ENCODE results near the gene NNMT. TPM values are rescaled to one million over a fixed set of nuclear protein-coding genes. Genes with fewer than 3 reads are reported as not detected.

NNMT gene
- total RNA-seq, 1 donor from 2014 or later, result 375 TPM

GRCh38 chr11:114284021-114284420 lies 12.2 kb upstream of the NNMT start:
- no peak for TF ChIP-seq CTCF (IDR thresholded peaks at IDR 0.05)
- Mint-ChIP-seq H3K27me3 (ENCODE audit: low read depth) (no peaks in the 10 kb centered on the region), H3K27ac (ENCODE audit: unreplicated experiment) (no peak overlapping the region), H3K4me1 (ENCODE audit: low read depth) (peaks cover 31% of the 10 kb centered on the region), H3K36me3 (ENCODE audit: low read depth) (no peaks in the 10 kb centered on the region), H3K9me3 (ENCODE audit: low read depth) (no peaks in the 10 kb centered on the region), H3K4me3 (ENCODE audit: unreplicated experiment) (no peak overlapping the region)
- no peak for DNase-seq (ENCODE audit: low spot score)

- no peak for TF ChIP-seq CTCF (IDR thresholded peaks at IDR 0.05)
- no peaks in the 10 kb centered on the region for H3K9me3 Mint-ChIP-seq (ENCODE audit: low read depth)
- H3K36me3 Mint-ChIP-seq (ENCODE audit: low read depth), result no peaks in the 10 kb centered on the region
- H3K27ac Mint-ChIP-seq (ENCODE audit: unreplicated experiment), result no peak overlapping the region
- H3K4me3 Mint-ChIP-seq (ENCODE audit: unreplicated experiment), result no peak overlapping the region
- DNase-seq (ENCODE audit: low spot score), result no peak
- H3K27me3 Mint-ChIP-seq (ENCODE audit: low read depth), result no peaks in the 10 kb centered on the region
- H3K4me1 Mint-ChIP-seq (ENCODE audit: low read depth), result peaks cover 27% of the 10 kb centered on the region
Measured at GRCh38 chr11:114284914-114285313, 11.3 kb upstream of the NNMT start.

GRCh38 chr11:114285599-114285998 lies 10.6 kb upstream of the NNMT start:
- DNase-seq (ENCODE audit: low spot score), result no peak
- Mint-ChIP-seq H3K4me3 (ENCODE audit: unreplicated experiment) (no peak overlapping the region), H3K9me3 (ENCODE audit: low read depth) (peaks cover 6% of the 10 kb centered on the region), H3K27me3 (ENCODE audit: low read depth) (no peaks in the 10 kb centered on the region), H3K36me3 (ENCODE audit: low read depth) (peaks cover 4% of the 10 kb centered on the region), H3K27ac (ENCODE audit: unreplicated experiment) (no peak overlapping the region), H3K4me1 (ENCODE audit: low read depth) (peaks cover 28% of the 10 kb centered on the region)
- TF ChIP-seq CTCF (IDR thresholded peaks at IDR 0.05), result no peak

- H3K9me3 Mint-ChIP-seq (ENCODE audit: low read depth), result peaks cover 12% of the 10 kb centered on the region
- peaks cover 8% of the 10 kb centered on the region for H3K36me3 Mint-ChIP-seq (ENCODE audit: low read depth)
- H3K27ac Mint-ChIP-seq (ENCODE audit: unreplicated experiment), result no peak overlapping the region
- H3K4me1 Mint-ChIP-seq (ENCODE audit: low read depth), result peaks cover 28% of the 10 kb centered on the region
- no peak for DNase-seq (ENCODE audit: low spot score)
- no peak for TF ChIP-seq CTCF (IDR thresholded peaks at IDR 0.05)
- no peak overlapping the region for H3K4me3 Mint-ChIP-seq (ENCODE audit: unreplicated experiment)
- H3K27me3 Mint-ChIP-seq (ENCODE audit: low read depth), result no peaks in the 10 kb centered on the region
Measured at GRCh38 chr11:114286229-114286628, 10.0 kb upstream of the NNMT start.

- Mint-ChIP-seq H3K9me3 (ENCODE audit: low read depth) (peaks cover 15% of the 10 kb centered on the region), H3K27ac (ENCODE audit: unreplicated experiment) (no peak overlapping the region), H3K4me3 (ENCODE audit: unreplicated experiment) (no peak overlapping the region), H3K36me3 (ENCODE audit: low read depth) (peaks cover 11% of the 10 kb centered on the region), H3K27me3 (ENCODE audit: low read depth) (no peaks in the 10 kb centered on the region), H3K4me1 (ENCODE audit: low read depth) (peaks cover 35% of the 10 kb centered on the region)
- no peak for TF ChIP-seq CTCF (IDR thresholded peaks at IDR 0.05)
- DNase-seq (ENCODE audit: low spot score), result no peak
Measured at GRCh38 chr11:114287154-114287553, 9.0 kb upstream of the NNMT start.

Measured in chondrocyte (in vitro differentiated cells).